ENCODE results near the gene TMEM151B. TPM values are rescaled to one million over a fixed set of nuclear protein-coding genes. Genes with fewer than 3 reads are reported as not detected.

TMEM151B gene
- polyA plus RNA-seq, 10 donors, result 0.07 to 1.1 (median 0.33) TPM

DNA sequence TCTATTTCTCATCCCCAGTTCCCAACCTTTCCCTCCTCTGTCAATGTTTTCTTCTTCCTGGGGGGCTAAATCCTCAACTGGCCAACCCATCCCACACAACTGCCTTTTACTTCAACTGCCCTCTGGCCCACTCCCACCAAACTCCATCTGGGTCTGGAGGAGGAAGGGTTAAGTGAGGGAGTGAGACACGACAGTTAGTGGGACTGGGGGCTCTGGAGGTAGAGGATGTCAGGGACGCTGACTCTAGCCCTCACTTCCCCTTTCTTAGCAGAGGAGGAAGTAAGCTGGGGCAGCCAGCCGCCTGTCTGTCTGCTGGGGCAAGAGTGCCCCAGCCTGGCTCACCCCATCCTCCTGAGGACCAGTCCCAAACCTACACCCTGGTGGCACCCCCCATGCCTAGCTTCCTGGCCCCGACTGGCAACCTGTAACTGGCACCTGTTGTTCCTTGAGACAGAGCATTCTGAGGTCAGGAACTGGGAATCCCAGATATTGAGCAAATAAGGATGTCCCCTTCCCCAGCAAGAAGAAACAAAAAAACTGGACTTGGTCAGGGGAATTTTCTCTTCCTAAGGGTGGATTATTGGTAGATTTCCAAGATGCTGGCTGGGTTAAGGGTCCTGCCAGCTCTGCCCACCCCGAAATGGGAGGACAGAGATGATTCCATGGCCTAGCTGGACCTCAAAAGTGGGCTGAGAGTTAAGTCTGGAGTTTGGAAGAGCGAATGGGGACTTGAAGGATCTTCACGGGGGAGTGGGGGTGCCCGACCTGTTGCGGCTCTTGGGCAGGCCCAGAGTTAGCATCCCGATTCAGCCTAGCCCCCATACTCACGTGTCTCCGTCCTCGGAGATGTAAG is 5.9 kb upstream of the TMEM151B start:
- no peak for DNase-seq

DNA sequence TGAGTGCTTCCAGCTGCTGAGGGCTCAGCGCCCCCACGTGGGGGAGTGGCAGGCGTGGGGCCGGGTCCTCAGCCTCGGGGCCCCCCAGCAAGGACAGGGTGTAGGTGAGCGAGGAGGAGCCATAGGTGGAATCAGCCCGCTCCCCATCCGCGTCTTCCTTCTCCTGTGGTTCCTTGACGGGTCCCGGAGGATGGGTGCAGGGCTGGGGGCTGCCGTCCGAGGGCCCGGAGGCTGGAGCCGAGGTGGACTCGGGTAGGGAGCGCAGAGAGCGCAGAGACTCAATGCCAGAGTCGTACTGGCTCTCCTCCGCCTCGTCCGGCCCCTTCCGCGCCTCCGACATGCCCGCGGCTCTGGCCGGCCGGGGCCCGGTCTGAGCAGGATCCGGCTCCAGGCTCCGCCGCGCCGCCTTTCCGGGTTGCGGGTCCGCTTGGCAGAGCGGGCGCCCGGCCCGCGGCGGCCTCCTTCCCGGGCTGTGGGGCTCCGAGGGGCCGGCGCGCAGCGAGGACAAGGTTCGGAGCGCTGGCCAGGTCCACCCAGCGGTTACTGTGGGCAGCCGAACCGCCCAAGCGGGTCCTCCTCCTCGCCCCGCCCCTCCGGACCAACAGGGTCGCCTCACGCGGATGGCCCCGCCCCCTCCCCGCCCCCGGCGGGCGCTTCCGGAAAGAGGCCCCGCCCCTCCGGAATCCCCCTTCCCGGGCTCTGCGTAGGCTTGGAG is 5.1 kb upstream of the TMEM151B start, which contains the start of gene NFKBIE:
Gene NFKBIE, minus strand, starts transcription at position 545 of the 715 bp plus-strand sequence. Its CDS starts 205 bp downstream, at position 340.
- peak; percentile 89 to 96 (median 94) for DNase-seq

- DNase-seq, result no peak
Measured at GRCh38 chr6:44265722-44266233, 4.5 kb upstream of the TMEM151B start.

GRCh38 chr6:44266347-44266746 is 3.9 kb upstream of the TMEM151B start:
- no peak for DNase-seq

DNA sequence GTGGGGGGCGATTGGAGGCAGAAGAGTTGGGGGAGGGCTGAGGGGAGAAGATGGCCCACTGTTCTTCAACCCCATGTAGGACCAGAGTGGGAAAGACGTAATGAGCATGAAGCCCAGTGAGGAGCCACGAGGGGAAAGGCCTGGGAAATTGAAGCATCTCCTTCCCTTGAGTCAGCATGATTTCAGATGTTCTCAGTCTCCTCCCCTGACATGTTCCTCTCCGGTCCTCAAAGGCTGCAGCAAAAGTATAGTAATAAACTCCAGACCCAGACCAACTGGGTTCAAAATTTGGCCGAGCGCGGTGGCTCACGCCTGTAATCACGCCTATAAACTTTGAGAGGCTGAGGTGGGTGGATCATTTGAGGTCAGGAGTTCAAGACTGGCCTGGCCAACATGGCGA is 3.0 kb upstream of the TMEM151B start:
- no peak for DNase-seq

DNA sequence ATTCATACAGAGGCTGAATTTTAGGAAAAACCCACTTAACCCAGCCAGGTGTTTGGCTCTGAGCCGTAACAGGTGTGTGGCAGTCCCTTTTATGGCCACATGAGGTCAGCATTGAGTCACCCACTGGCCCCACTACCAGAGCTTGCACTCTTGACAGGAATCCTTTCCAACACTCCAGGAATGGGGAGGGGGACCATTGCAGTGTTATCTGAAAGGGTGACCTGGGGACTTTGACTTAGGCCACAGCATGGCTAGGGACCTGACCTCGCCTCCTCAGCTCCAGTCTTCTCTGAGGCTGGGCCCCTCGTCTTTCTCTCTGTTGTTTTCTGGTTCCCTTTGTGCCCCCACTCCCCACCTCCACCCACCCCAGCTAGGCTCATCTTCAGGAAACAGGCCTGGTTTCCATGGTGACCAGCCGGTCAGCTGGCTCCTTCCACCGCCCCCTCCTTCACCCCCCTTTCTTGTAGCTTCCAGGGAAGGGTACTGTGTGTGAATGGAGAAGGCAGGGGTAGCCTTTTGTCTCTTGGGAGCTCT is 2.1 kb upstream of the TMEM151B start:
- peak in 2 of 3 donors; percentile 63 to 71 for DNase-seq

- no peak for DNase-seq
Measured at GRCh38 chr6:44269178-44269920, 901 bp upstream of the TMEM151B start.

- DNase-seq, result no peak
Measured at GRCh38 chr6:44270526-44271405, 516 bp downstream of the TMEM151B start.

DNA sequence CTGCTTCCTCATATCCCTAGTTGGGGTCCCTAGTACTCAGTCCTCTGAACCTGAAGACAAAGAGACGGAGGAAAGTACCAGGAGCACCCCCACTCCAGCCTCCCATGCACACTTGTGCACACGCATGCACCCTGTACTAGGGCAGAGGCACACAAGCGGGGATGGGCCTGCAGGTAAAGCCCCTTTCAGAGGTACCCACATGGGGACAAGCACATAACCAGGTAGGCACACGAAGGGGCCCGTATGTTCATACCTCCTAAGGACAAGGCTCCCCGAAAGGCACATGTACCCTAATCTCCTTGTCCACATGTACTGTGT is 1.1 kb downstream of the TMEM151B start:
- DNase-seq, result no peak

DNA sequence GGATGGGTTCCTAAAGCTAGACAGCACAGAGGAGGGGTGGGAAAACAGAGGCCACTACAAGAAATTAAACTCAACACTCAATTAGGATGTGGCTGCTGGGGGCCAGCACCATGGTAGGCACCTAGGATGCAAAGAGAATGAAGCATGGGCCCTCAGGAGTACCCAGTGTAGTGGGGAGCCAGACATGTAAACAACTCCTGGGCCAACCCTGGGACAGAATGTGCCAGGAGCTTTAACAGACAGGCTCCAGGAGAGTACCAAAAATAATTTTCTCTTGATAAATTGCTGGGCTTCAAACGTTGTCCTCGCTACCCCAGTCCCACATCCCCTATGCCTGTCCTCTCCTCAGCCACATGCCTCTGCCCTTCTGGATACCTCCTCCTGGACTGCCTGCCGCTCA is 1.7 kb downstream of the TMEM151B start:
- DNase-seq, result no peak

GRCh38 chr6:44272529-44272928 is 2.3 kb downstream of the TMEM151B start:
- no peak for DNase-seq

DNA sequence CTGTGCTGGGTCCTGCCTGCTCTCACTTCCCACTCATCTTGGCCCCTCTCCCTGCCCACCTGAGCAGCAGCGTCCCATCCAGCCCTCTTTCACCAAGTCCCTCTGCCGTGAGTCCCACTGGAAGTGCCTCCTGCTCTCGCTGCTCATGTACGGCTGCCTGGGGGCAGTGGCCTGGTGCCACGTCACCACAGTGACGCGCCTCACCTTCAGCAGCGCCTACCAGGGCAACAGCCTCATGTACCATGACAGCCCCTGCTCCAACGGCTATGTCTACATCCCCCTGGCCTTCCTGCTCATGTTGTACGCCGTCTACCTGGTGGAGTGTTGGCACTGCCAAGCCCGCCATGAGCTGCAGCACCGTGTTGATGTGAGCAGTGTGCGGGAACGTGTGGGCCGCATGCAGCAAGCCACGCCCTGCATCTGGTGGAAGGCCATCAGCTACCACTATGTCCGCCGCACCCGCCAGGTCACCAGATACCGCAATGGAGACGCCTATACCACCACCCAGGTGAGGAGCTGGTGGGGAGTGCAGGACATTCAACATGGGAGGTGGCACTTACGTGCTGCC is 2.8 kb downstream of the TMEM151B start:
- DNase-seq, result no peak

- no peak for DNase-seq
Measured at GRCh38 chr6:44273617-44274016, 3.4 kb downstream of the TMEM151B start.

DNA sequence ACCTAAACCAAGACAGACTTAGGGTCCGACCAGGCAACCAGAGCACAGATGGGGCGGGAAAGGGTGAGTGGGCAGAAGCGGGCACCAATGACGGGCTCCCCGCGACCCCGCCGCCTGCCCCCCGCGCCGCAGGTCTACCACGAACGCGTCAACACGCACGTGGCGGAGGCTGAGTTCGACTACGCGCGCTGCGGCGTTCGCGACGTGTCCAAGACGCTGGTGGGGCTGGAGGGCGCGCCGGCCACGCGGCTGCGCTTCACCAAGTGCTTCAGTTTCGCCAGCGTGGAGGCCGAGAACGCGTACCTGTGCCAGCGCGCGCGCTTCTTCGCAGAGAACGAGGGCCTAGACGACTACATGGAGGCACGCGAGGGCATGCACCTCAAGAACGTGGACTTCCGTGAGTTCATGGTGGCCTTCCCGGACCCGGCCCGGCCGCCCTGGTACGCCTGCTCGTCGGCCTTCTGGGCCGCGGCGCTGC is 5.1 kb downstream of the TMEM151B start:
- DNase-seq, result no peak

DNA sequence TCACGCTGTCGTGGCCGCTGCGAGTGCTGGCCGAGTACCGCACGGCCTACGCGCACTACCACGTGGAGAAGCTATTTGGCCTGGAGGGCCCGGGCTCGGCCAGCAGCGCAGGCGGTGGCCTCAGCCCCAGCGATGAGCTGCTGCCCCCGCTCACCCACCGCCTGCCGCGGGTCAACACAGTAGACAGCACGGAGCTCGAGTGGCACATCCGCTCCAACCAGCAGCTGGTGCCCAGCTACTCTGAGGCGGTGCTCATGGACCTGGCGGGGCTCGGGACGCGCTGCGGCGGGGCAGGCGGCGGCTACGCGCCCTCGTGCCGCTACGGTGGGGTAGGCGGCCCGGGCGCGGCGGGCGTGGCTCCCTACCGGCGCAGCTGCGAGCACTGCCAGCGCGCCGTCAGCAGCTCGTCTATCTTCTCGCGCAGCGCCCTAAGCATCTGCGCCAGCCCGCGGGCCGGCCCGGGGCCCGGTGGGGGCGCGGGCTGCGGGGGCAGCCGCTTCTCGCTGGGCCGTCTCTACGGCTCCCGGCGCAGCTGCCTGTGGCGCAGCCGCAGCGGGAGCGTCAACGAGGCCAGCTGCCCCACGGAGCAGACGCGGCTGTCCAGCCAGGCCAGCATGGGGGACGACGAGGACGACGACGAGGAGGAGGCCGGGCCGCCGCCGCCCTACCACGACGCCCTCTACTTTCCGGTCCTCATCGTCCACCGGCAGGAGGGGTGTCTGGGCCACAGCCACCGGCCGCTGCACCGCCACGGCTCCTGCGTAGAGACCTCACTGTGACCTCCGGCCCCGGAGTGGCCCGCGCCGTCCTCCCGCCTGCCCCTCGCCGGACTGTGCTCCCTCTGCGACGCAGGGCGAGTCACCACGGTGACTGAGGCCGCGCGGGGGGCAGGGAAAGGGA is 5.7 kb downstream of the TMEM151B start:
- peak in 1 of 3 donors; percentile 74 for DNase-seq

DNA sequence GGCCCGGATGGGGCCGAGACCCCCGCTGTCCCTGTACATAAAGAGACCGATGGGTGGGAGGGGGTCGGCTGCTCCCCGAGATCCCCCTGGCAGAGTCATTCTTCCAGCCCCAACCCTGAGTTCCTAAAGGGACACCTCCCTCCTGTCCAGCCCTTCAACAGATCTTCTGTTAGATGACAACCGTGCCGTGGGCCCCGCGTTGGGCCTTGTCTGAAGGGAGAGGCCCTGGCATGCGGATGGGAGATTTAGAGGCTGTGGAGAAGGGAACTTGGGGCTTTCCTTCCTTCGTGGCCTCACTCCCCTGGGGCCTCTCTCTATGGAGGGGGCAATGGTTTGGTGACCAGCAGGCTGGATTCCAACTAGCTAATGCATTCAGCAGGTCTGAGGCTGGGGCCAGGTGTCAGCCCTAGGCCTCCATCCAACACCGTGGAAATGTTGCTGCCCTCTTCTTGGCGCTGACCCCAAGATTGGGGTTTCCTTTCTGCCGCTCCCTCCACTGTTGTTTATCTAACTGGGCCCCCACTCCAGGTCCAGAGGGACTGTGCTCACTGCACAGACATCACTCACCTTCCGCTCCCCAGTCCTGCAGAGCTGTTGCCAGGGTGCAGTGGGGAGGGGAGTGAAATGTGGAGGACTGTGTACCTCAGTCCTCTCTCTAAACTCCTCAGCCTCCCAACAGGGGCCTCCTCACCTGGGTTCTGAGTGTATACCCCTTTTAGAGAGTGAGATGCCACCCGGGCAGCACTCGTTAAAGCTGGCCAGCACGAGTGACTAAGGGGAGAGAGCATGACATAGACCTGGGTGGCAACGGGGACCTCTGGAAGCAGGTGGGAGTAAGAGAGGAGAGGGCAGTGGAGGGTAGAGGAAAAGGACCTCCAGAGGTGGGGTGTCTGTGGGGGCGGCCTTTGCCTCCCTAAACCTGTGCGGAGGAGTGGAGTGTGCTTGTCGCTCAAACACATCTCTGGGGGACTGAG is 6.7 kb downstream of the TMEM151B start:
- no peak for DNase-seq

GRCh38 chr6:44277763-44278162 is 7.5 kb downstream of the TMEM151B start:
- no peak for DNase-seq

DNA sequence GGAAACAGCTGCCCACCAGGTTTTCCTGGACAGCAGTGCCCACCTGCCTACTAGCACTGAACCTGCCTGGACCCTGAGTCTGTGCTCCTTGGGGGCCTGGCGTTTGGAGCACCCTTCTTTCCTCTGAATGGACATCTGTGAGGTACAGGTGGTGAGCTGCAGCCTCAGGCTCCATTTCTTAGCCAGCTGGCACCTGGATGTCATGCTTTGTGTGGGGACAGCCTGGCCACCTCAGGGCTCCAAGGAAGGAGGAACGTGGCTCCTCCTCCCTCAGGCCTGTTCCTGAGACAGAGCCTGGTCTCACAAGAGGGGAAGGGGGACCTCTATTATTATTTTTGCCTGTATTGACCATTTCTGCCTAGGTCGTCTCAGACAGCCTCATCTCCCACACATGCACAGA is 8.1 kb downstream of the TMEM151B start:
- DNase-seq, result no peak

Data from muscle of back (tissue), 11 donors.